Right hindlimb (tissue), 1 donor: ENCODE measurements around the gene KIF5B.
"Not testable (repeated sequence)": the region's sequence is repeated elsewhere in the genome, so short reads cannot be mapped to it uniquely, and the experiment has no call there.

Experiments used
- DNase-seq: peaks from one replicate; pipeline ENCODE4 v3.0.0-alpha.2; 2018

The KIF5B gene

DNA sequence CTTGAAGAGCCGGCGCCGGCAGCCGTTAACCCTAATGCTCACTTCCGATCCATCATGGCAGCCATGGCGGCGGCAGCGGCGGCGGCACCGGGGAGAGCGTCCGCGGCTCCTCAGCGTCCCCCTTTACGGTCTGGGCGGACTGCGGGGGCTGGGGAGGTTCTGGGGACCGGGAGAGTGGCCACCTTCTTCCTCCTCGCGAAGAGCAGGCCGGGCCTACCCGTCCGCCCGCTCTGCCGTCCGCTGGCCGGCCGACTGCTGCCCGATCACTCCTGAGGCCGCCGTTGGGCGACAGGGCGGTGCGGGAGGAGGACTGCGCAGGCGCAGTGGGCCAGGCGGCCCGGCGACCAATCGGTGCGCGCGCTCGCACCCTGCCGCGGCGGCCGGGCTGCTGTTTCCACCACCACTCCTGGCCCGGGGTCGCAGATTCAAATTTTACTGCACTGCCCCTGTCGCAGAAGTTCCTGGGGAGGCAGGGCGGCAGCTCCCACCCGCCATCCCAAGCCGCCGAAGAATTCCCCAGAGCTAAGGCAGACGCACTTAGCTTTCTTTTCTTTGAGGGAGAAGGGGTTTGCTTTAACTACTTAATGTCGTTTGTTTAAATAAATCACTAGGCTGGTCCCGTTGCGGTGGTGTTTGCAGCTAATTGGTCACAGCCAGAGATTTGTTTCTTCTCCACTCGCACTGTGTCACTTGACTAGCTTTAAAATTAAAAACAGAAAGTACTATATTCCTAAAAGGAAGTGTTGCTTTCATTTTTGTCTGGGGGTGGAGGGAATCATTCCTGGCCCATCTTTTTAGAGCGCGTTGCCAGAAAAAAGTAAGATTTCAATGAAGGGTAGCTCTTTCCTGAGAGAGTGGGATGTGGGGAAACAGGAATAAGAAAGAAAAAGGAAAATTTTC lies at the start of gene KIF5B:
Gene KIF5B, minus strand, starts transcription at position 290 of the 900 bp plus-strand sequence. CDS start 452 bp downstream, outside the sequence.
- peak; percentile 93 for DNase-seq

DNA sequence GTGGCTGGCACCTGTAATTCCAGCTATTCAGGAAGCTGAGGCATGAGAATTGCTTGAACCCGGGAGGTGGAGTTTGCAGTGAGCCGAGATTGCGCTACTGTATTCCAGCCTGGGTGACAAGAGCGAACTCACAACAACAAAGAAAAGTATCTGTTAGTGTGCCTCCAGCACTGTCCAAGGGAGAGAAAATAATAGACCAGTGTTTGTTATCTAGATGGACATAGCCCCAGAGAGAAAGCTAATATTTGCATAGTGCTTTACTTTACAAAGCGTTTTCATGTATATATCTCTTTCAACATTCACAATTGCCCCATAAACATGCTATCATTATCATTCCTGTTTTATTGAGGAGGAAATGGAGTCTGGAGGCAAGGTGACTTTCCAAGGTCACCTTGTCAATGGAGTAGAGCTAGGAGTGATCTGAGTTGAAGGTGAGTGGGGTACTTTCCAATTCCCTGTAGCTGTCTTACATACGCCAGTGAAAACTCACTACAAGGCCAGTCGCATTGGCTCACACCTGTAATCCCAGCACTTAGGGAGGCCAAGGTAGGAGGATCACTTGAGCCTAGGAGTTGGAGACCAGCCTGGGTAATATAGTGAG lies 49.7 kb upstream of the KIF5B start:
- no peak for DNase-seq

DNA sequence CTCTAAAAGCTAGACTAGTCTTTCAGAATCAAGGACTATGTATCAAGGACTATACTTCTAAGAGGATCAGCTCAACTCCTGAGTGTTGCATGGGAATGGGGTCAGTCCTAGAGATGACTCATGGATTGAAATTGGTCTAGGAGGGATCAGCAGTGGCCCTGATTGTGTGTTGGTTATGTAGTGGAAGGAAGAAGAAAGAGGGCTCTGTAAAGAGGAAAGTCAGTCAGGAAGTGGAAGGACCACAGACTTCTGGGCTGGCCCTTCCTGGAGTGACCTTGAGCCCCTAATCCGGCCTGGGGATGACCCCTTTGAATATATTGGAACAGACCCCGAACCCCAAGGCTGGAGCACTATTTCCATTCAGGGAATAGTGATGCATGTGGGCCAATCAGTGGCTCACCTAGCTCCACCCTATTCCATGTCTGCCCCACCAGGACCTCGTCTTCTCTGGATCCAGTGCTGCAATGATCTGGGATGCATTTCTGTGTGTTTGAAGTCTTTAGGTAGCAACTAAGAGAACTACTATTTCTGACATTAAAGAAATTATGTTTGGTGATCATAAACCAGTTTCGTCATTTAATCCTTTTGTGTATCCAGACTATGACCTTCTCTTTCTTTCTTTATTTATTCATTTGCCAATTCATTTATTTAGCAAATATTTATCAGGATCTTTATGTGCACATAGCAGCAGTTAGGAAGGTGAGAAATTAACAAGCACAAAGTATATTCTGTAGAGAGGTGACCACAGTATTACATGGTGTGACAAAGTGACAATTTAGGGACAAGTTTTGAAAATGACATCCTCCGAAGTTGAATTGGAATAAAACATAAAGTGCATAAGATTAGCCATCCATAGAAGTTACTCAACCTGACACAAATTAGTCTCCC lies 48.6 kb upstream of the KIF5B start:
- DNase-seq: no peak

DNA sequence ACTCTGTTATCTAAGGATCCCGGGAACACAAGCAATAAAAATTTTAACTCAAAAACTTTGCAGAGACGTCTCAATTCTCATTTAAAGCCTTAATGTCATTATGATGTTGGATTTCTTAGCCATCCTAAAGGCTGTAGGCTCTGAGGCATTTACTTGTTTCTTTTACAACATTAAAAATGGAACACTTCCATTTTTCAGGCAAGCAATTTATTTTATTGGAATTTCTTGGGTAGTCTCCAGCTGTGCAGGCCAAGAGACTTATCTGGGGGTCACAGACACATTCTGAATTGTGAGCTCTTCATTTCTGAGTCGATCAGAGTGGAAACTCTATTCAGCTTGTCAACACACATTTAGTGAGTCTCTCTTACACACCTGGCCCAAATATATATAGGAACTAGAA lies 48.0 kb upstream of the KIF5B start:
- no peak for DNase-seq

DNA sequence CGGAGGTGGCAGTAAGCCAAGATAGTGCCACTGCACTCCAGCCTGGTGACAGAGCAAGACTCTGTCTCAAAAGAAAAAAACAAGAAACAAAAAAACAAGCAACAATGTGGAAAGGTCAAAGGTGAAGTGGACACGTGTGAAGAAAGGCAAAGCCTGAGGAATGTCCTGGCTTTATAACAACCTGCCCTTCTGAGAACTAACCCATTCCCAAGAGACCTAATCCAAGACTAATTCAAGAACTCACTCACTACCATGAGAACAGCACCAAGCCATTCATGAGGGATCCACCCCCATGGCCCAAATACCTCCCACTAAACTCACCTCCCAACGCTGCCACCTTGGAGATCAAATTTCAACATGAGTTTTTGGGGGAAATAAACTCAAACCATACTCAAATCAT lies 47.5 kb upstream of the KIF5B start:
- DNase-seq: no peak

DNA sequence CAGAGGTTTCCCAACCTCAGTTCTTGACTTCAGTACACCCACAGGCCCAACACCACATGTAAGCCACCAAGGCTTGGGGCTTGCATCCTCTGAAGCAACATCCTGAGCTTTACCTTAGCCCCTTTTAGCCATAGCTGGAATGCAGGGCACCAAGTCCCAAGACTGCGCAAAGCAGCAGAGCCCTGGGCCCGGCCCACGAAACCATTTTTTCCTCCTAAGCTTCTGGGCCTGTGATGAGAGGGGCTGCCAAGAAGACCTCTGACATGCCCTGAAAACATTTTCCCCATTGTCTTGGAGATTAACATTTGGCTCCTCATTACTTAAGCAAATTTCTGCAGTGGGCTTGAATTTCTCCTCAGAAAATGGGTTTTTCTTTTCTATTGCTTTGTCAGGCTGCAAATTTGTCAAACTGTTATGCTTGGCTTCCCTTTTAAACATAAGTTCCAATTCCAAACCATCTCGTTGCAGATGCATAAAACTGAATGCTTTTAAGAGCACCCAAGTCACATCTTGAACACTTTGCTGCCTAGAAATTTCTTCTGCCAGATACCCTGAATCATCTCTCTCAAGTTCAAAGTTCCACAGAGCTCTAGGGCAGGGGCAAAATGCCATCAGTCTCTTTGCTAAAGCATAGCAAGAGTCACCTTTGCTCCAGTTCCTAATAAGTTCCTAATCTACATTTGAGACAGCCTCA lies 42.5 kb upstream of the KIF5B start:
- DNase-seq: not testable (repeated sequence)

DNA sequence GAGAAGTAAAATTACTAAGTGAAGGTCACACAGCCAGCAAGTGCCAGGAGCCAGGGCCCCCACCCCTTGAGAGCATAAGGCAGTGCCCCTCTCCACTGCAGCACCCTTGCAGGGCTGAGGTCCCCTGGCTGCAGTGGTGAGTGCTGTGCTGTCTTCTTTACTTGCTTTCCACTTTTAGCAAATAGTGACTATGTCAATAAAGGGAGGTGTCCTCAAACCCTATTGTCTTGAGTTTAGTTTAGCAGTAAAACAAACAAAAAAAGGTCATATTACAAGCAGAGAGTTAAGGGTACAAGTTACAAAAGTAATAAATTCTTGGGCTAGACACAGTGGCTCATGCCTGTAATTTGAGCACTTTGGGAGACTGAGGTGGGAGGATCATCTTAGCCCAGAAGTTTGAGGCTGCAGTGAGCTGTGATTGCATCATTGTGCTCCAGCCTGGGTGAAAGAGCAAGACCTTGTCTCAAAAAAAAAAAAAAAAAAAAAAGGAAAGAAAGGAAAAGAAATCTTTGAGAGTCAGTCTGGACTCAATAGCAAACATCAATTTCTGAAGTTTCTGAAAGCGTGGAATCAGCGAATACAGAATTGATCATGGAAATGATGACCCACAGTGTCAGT lies 39.0 kb upstream of the KIF5B start:
- DNase-seq: no peak

DNA sequence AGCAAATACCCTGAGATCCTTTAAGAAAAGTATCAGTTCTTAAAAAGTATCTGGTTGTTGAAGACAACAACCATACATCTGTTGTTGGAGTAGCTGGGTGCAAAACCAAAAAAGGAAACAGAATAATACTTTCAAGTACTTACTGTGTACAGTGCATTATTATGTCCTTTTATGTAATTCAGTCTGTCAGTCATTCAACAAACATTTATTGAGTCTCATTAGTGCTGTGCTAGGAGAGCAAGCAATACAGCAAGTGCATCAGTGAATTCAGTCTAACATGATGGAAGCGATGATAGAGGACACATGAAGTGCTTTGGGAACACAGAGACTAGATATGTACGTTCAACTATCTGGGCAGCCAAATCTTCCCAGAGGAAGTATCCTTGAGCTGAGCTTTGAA lies 37.4 kb upstream of the KIF5B start:
- no peak for DNase-seq

DNA sequence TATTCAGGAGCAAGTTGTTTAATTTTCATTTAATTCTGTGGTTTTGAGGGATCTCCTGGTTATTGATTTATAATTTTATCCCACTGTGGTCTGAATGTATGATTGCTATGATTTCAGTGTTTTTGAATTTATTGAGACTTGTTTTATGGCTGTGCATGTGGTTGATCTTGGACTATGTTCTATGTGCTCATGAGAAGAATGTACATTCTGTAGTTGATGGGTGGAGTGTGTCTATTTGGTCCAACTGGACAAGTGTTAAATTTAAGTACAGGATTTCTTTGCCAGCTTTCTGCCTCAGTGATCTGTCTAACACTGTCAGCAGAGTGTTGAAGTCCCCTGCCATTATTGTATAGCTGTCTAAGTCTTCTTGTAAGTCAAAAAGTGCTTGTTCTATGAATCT lies 34.8 kb upstream of the KIF5B start:
- no peak for DNase-seq

DNA sequence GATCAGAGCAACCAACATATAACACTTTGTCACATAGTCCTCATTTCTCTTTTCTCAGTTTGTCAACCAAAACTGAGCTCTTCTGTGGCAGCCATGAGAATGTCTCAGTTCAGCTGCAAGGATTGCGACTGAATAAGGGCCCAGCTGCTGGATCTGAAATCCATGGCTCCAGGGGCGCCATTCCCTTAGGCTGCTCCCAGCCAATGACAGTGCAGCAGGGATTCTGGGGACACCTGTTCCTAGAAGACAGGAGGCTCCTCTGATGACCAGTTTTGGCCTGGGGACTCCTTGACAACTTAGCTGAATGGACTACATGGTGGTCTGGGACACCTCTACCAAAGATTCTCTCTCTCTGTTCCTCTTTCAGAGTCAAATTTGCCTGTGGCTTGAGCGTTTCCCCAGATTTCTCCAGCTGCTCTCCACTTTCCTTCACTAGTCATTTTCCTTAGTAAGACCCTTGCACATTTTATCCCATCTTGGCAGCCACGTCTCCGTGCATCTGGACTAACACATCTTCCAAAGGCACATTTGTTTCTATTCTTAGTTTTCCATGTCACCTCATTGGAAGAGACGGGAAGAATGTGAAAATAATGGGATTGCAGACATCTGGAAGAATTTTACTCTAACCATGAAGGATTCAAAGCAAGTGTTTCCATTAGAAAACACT lies 28.1 kb upstream of the KIF5B start:
- peak; percentile 85 for DNase-seq

DNA sequence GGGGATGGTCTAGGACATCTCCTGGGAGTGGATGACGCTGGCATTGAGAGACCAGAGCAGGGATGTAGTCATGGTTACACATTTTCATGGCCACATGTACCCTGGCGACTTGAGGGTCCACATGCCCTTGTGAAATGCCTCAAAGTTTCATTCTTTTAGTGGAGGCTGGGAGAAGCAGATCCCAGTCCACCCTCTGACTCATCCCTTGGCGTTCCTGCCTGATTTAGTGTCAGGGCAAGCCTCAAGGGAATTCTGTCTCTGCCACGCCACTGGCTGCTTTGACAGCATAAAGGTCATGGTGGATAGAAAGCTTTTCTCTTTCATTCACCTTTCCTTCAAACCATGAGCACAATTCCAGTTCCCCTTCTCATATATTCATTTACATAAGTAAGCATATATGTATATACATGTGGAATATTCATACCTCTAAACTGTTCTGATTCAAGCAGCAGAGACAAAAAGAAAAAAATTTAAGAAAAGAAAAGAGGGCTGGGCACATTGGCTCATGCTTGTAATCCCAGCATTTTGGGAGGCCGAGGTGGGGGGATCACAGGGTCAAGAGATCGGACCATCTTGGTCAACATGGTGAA lies 21.8 kb upstream of the KIF5B start:
- no peak for DNase-seq

DNA sequence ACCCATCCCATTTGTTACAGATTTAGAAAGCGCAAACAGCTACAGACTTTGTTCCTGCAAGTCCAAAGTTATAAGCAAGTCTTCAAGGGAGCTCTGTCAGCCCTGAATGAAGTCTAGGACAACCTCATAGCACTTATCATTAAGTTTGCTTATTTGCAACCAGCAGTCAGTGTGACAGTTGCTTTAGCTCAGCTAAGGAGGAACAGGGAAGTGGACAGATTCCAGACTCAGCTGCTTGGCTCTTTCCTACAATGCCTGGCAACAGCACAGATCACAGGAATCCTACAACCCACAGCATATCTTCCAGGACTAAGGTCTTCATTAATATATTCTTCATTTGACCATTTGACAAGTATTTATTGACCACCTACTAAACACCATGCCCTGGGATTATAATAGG lies 17.4 kb upstream of the KIF5B start:
- DNase-seq: no peak

DNA sequence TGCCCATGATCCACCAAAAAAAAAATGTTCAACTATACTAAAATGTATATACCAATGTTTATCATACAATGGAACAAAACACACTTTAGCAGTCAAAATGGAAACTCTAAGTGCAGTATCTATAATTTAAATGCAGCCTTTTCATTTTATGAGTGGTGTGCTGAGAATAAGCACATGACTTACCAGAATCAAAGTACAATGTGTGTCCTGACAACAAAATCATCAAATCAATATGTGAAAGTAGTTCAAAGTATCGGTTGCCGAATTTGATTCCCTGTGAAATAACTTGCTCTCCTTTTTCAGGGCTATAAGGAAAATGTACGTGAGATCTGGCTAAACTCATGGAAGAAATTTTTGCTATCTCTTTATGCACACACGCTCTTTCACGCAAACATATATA lies 16.9 kb upstream of the KIF5B start:
- no peak for DNase-seq

DNA sequence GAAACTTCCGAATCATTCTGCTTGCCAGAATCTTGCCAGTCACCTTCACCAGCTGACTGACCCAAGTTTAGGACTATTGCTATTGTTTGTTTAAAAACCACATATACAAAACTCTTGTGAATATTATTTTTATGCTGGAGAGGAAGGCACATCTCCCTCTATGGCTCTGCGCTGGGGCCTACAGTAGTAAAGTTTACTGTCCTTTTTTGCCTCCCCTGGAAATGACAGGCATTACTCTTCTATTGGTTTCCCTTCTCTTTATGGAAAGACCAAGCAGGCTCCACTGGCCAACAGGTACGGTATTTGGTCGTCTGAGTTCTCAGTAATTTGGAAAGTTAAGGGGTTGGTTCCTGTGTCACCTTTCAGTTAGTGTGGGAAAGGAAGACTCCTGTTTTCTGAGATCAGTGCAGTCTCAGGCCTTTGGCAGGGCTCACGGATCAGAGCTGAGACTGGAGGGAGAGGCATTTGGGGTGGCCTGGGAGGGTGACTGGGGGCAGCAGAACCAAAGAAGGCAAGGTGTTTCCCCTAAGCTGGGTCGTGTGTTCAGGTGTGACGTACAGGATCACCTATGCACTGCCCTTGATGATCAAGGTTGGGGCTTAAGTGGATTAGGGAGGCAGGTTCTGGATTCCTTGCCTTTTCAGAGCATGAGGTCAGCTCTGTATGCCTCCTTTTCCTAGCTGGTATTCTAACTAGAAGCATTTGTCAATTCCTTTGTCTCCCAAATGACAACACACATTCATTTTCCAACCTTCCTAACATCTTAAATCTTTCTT lies 16.0 kb upstream of the KIF5B start:
- no peak for DNase-seq

DNA sequence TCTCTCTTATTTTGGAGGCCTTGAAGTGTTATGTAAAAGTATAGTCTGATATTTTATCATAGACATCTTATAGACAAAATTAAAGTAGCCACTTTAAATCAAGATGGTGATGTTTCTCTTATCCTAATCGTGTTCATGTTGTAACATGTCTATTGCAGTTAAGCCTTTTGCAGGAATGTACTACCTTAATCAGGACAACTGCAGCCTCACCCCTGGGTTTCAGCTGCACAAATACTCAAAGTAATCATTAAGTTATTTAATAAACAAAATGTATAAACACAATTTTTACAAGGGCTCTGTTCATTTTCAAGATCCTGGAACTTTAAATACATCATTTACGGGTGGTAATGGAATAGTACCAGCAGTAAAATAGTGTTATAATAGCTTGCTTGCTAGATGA lies 14.4 kb upstream of the KIF5B start:
- no peak for DNase-seq

DNA sequence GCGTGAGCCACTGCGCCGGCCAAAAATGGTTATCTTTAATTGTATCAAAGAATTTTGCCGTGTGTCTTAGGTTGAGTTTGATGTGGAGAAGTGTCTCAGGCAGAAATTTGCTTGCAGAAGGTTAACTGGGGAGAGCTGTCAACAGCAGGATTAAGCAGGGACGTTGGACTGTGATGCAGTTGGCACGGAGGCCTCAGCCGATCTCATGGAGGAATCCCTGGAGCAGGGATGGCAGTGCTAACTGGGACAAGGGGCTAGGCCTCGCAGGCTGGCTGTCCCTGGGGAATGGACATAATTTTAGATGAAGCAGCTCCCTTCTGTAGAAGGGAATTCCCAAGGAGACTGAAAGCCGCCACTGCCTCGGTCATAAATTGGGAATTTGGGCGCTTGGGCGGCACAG lies 12.3 kb upstream of the KIF5B start:
- no peak for DNase-seq

DNA sequence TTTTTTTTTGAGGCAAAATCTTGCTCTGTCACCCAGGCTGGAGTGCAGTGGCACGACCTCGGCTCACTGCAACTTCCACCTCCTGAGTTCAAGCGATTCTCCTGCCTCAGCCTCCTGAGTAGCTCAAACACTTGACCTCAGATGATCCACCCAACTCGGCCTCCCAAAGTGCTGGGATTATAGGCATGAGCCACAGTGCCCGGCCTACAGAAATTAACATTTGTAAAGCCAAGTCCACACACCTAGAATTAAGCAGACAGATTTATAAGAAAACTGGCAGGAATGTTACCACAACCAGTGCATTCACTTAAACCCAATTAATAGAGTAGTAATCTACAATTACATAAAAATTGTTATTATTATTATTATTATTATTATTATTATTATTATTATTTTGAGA lies 11.7 kb upstream of the KIF5B start:
- DNase-seq: not testable (repeated sequence)

DNA sequence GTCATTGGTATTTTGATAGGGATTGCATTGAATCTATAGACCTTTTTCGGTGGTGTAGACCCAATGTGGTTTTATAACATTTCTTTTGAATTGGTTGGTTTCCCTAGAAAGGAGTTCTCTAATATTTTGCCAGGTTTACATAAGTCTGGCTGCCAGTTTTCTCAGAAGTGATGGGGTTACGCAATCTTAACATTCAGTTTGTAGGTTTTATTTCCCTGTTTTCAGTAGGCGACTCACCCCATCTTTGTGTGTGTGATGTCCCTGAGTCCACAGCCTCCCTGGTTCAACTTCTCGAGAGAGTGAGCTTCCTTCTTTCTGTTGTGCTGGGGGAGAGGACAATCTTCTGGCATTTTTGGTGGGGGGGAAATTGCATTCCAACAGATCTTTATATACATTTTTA lies 9.6 kb upstream of the KIF5B start:
- DNase-seq: no peak

DNA sequence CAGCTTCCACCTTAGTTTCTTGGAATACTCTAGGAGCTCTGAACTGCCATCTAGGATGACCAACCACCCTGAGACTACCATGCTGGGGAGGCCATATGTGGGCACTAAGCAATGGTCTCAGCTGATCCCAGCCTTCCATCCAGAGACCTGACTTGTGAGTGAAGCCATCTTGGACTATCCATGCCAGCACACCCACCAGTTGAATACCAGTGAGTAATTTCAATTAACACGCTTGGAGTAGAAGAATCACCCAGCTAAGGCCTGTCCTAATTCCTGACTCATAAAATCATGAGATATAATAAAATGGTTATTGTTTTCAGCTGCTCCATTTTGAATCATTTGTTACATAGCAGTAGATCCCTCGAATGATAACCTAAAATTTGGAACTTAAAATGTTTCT lies 5.2 kb upstream of the KIF5B start:
- no peak for DNase-seq

DNA sequence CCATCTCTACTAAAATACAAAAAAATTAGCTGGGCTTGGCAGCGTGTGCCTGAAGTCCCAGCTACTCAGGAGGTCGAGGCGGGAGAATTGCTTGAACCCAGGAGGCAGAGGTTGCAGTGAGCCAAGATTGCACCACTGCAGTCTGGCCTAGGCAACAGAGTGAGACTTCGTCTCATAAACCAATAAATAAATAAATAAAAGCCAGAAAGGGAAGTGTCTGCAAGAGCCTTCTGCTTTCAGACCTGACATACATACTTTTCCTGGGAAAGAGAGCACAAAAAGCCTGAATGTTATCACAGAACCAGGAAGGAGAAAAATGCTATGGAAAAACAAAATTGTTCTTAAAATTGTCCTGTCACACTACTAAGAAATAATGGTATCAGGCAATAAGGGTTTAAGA lies 4.1 kb upstream of the KIF5B start:
- no peak for DNase-seq

DNA sequence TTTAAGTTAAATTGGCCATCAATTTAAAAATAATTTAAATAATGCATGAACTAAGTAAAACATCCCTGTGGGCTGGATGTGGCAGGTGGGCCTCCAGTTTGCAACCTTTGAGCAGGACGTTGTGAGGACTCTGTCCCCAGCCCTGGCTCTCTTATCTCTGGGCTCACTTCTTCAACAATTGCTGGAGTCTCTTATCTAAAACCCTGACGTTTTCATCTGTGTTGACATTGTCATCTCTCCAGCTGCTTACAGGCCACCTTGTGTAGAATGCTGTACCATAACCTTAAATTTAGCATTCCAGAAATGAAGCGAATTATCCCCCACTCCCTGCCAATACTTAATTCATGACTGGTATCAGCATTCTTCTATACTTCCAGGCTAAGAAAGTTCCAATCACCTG lies 3.2 kb upstream of the KIF5B start:
- no peak for DNase-seq
